ENCODE measurements around the gene GRM4. TPM values are rescaled to one million over a fixed set of nuclear protein-coding genes. Genes with fewer than 3 reads are reported as not detected.

GRM4 gene
- total and polyA plus RNA-seq, 9 of the 15 experiments (the other 6 are each of a cell fraction or from before 2014, with no cell fraction given): 0.18 TPM; not detected in 8

- TF ChIP-seq, protein P1, sequence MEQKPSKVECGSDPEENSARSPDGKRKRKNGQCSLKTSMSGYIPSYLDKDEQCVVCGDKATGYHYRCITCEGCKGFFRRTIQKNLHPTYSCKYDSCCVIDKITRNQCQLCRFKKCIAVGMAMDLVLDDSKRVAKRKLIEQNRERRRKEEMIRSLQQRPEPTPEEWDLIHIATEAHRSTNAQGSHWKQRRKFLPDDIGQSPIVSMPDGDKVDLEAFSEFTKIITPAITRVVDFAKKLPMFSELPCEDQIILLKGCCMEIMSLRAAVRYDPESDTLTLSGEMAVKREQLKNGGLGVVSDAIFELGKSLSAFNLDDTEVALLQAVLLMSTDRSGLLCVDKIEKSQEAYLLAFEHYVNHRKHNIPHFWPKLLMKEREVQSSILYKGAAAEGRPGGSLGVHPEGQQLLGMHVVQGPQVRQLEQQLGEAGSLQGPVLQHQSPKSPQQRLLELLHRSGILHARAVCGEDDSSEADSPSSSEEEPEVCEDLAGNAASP (IDR thresholded peaks at IDR 0.05): no peak
- TF ChIP-seq PCBP2 (IDR thresholded peaks at IDR 0.05; ENCODE audit: low read depth, low read length, poor library complexity, severe bottlenecking): no peak
These were observed 170.0 kb downstream of the GRM4 start (continued) for GRCh38 chr6:33975661-33976436.

DNA sequence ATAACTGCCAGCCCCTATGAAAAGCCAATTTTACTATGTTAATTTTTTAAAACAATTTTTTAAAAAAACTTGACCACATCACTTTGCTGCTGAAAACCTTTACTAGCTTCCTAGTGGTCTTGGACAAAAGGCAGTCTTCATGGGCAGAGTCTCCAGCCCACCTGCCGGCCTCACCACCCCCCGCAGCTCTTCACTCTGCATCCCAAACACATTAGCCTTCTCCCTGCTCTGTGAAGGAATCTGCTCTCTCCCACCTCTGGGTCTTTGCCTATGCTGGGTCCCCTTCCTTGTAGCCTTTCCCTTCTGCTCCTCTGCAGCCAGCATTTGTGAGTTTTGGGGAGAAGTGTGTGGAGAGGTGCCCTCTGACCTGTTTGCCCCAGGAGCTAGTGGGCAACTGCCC lies 171.4 kb downstream of the GRM4 start:
- Histone ChIP-seq H2AFZ (ENCODE audit: low read depth, low read length) (no peak overlapping the region), H3K79me2 (ENCODE audit: control insufficient read depth, insufficient read depth, low read length) (no peaks in the 10 kb centered on the region), H3K9me3 (replicated peaks; ENCODE audit: control insufficient read depth, insufficient read depth, low read depth, low read length) (no peaks in the 10 kb centered on the region), H3K4me3 (no peak overlapping the region), H3K9ac (ENCODE audit: insufficient read depth in 1 of 2, low read depth in 2 of 2, low read length in 2 of 2) (no peak overlapping the region), H3K27ac (ENCODE audit: extremely low read depth, low read depth, low read length) (no peak overlapping the region), H3K4me1 (replicated peaks in 1 of 2; ENCODE audit: control insufficient read depth in 2 of 2, insufficient read depth in 2 of 2, low read length in 2 of 2) (peaks cover 0 to 3% of the 10 kb centered on the region in 2 experiments; a peak in 1 of 5 replicates), H3K4me2 (ENCODE audit: insufficient read depth, low read length) (no peak overlapping the region), H3K36me3 (ENCODE audit: control insufficient read depth, insufficient read depth, low read length) (no peaks in the 10 kb centered on the region), H4K20me1 (replicated peaks; ENCODE audit: control insufficient read depth, insufficient read depth, low read length) (peaks cover 17% of the 10 kb centered on the region), H3K27me3 (ENCODE audit: control insufficient read depth in 2 of 2, insufficient read depth in 2 of 2, low read length in 2 of 2) (peaks cover 35 to 41% of the 10 kb centered on the region in 2 experiments), H3K9me1 (ENCODE audit: control insufficient read depth, insufficient read depth, low read length) (no peaks in the 10 kb centered on the region)
- BruUV-seq (replicated peaks): no TSS peak
- no peak for ATAC-seq
- in situ Hi-C loops (cut with MboI) (no loop called here), intact Hi-C loops (cut with micrococcal nuclease) (loop anchor here (10.0 kb wide), 1 partner anchor 180 kb away; no protein-coding TSS in a partner anchor)
- no peak for TF ChIP-seq JUND (IDR thresholded peaks at IDR 0.05; ENCODE audit: borderline replicate concordance, low read depth, low read length)
- no peak for TF ChIP-seq JUND (tag; IDR thresholded peaks at IDR 0.05; ENCODE audit: borderline replicate concordance, low read depth, low read length)
- no peak for TF ChIP-seq HDAC3 (IDR thresholded peaks at IDR 0.05; ENCODE audit: borderline replicate concordance, partially characterized antibody)
- no peak for TF ChIP-seq ZNF717 (CRISPR knock-in tag; IDR thresholded peaks at IDR 0.05)
- TF ChIP-seq ZEB2 (IDR thresholded peaks at IDR 0.05): no peak
- TF ChIP-seq MYNN (IDR thresholded peaks at IDR 0.05): no peak
- no peak for TF ChIP-seq MYNN (CRISPR knock-in tag; IDR thresholded peaks at IDR 0.05)
- no peak for TF ChIP-seq CBFA2T2 (conservative IDR thresholded peaks at IDR 0.05)
- TF ChIP-seq DPF2 (IDR thresholded peaks at IDR 0.05): no peak
- no peak for TF ChIP-seq CGGBP1 (CRISPR knock-in tag; IDR thresholded peaks at IDR 0.05)
- no peak for TF ChIP-seq STAT6 (CRISPR knock-in tag; IDR thresholded peaks at IDR 0.05)
- ChIA-PET CTCF (ENCODE audit: low intra/inter-chr PET ratio) (no interaction called here), POLR2A (no interaction called here)
- 0% methylated on average over 2 of the region's 2 CpGs for WGBS (ENCODE audit: insufficient coverage, low coverage, missing lambda C conversion rate)
- DNase-seq (ENCODE audit: extremely low read depth in 1 of 4, low spot score in 3 of 4): no peak
- FAIRE-seq: no peak
